CD14-positive monocyte (primary cell): ENCODE results near the gene COL12A1. TPM values are rescaled to one million over a fixed set of nuclear protein-coding genes. Genes with fewer than 3 reads are reported as not detected.

Source experiments
- DNase-seq, 3 donors: peaks; one replicate each; pipeline ENCODE4 v3.0.0-alpha.2; 2011 to 2022
- H2AFZ ChIP-seq: 2 replicates; pipeline ENCODE4 v1.6.0; 2012; ENCODE audit warnings: mild to moderate bottlenecking, low read depth, low read length, inconsistent platforms; ENCODE audit not compliant: insufficient read depth, poor library complexity, severe bottlenecking
- H3K27ac ChIP-seq, 2 donors: 1 replicate in 1 of 2; 2 replicates in 1 of 2; pipeline ENCODE4 v1.5.1; 2012 to 2013; ENCODE audit warnings: low read length in 2 of 2, control low read depth in 1 of 2, inconsistent platforms in 1 of 2, low read depth in 1 of 2, mild to moderate bottlenecking in 1 of 2
- H3K27me3 ChIP-seq, 2 donors: one replicate each; pipeline versions ENCODE4 v1.6.0 to v1.6.1; 2011 to 2013; ENCODE audit warnings: low read length in 2 of 2; ENCODE audit not compliant: control insufficient read depth in 2 of 2, insufficient read depth in 2 of 2
- H3K36me3 ChIP-seq, 2 donors: replicated peaks in 1 of 2; 1 replicate in 1 of 2; 2 replicates in 1 of 2; pipeline versions ENCODE4 v1.5.1 to v1.6.1; 2012 to 2013; ENCODE audit warnings: low read length in 2 of 2, control low read depth in 1 of 2, inconsistent platforms in 1 of 2, mild to moderate bottlenecking in 1 of 2; ENCODE audit not compliant: insufficient read depth in 2 of 2, control insufficient read depth in 1 of 2
- H3K4me1 ChIP-seq, 2 donors: 1 replicate in 1 of 2; 2 replicates in 1 of 2; pipeline versions ENCODE4 v1.5.1 to v1.6.1; 2012 to 2013; ENCODE audit warnings: low read length in 2 of 2, control low read depth in 1 of 2, inconsistent platforms in 1 of 2, mild to moderate bottlenecking in 1 of 2, moderate library complexity in 1 of 2; ENCODE audit not compliant: insufficient read depth in 2 of 2, control insufficient read depth in 1 of 2
- H3K4me2 ChIP-seq: replicated peaks from 2 replicates; pipeline ENCODE3; 2012; ENCODE audit warnings: low read length, moderate library complexity, mild to moderate bottlenecking; ENCODE audit not compliant: poor library complexity, severe bottlenecking; ENCODE audit errors: extremely low read depth
- H3K4me3 ChIP-seq, 3 experiments: fragments of 200-600 bp in 1 of 3; sonication (generic) in 1 of 3; replicated peaks in 1 of 3; 1 replicate in 2 of 3; 2 replicates in 1 of 3; pipeline ENCODE4 v1.5.1; 2011 to 2013; ENCODE audit warnings: low read length in 3 of 3, mild to moderate bottlenecking in 3 of 3, control low read depth in 2 of 3, low read depth in 2 of 3, inconsistent platforms in 1 of 3, moderate library complexity in 1 of 3
- H3K79me2 ChIP-seq: 2 replicates; pipeline ENCODE4 v1.6.0; 2012; ENCODE audit warnings: mild to moderate bottlenecking, control low read depth, inconsistent platforms, low read length, moderate library complexity; ENCODE audit not compliant: insufficient read depth
- H3K9ac ChIP-seq: 2 replicates; pipeline ENCODE4 v1.6.0; 2017; ENCODE audit warnings: low read length, mild to moderate bottlenecking; ENCODE audit not compliant: insufficient read depth, poor library complexity, severe bottlenecking
- H3K9me3 ChIP-seq, 2 donors: replicated peaks in 1 of 2; 1 replicate in 1 of 2; 2 replicates in 1 of 2; pipeline versions ENCODE4 v1.5.1 to v1.6.1; 2012 to 2013; ENCODE audit warnings: low read length in 2 of 2, control low read depth in 1 of 2; ENCODE audit not compliant: control insufficient read depth in 1 of 2, insufficient read depth in 1 of 2
- H4K20me1 ChIP-seq: 2 replicates; pipeline ENCODE4 v1.6.0; 2012; ENCODE audit warnings: mild to moderate bottlenecking, low read length, control low read depth, moderate library complexity; ENCODE audit not compliant: insufficient read depth
- H3K27ac Mint-ChIP-seq, 7 donors: one replicate each; pipeline ENCODE4 v1.8.0; 2020; ENCODE audit warnings: mild to moderate bottlenecking in 7 of 7, mixed read lengths in 7 of 7, moderate library complexity in 6 of 7, inconsistent platforms in 2 of 7
- H3K27me3 Mint-ChIP-seq, 3 donors: one replicate each; pipeline ENCODE4 v1.8.0; 2021 to 2022; ENCODE audit warnings: low read depth in 3 of 3, mild to moderate bottlenecking in 3 of 3, mixed read lengths in 3 of 3, moderate library complexity in 3 of 3, inconsistent platforms in 1 of 3
- H3K36me3 Mint-ChIP-seq, 2 donors: one replicate each; pipeline ENCODE4 v1.8.0; 2020; ENCODE audit warnings: mixed read lengths in 2 of 2, inconsistent platforms in 1 of 2, mild to moderate bottlenecking in 1 of 2
- H3K4me1 Mint-ChIP-seq: one replicate; pipeline ENCODE4 v1.8.0; 2020; ENCODE audit warnings: mild to moderate bottlenecking, mixed read lengths
- H3K4me3 Mint-ChIP-seq, 2 donors: one replicate each; pipeline ENCODE4 v1.8.0; 2020; ENCODE audit warnings: mild to moderate bottlenecking in 2 of 2, mixed read lengths in 2 of 2, moderate library complexity in 1 of 2
- H3K9me3 Mint-ChIP-seq, 7 donors: one replicate each; pipeline ENCODE4 v1.8.0; 2020 to 2022; ENCODE audit warnings: mixed read lengths in 7 of 7, mild to moderate bottlenecking in 6 of 7, moderate library complexity in 6 of 7, inconsistent platforms in 2 of 7
- CTCF ChIP-seq: fragments of 200-600 bp; IDR thresholded peaks from one replicate; pipeline ENCODE4 v1.8.0; 2022; ENCODE audit warnings: antibody characterized with exemption, mild to moderate bottlenecking
- WGBS: methylation state at CpG from one replicate; pipeline ENCODE4 v1.1.5; 2013; ENCODE audit warnings: missing lambda C conversion rate; ENCODE audit not compliant: insufficient coverage; 5-methylcytosine and 5-hydroxymethylcytosine counted together
- intact Hi-C, 2 donors: fragments of 100-400 bp; cut with micrococcal nuclease; formaldehyde crosslinking; loops; one replicate each; pipeline versions ENCODE4 v1.15.0 to v1.15.1; 2023
- polyA plus RNA-seq, 3 donors: library from polyadenylated mRNA; depleted of rRNA in 1 of 3; unstranded in 2 of 3; stranded (reverse) in 1 of 3; fragments of 300-500 nt in 2 of 3; fragments of >200 nt in 1 of 3; fragmentation: Illumina TruSeq in 2 of 3; gene quantifications; 1 replicate in 2 of 3; 2 replicates in 1 of 3; pipeline ENCODE4 v1.2.3, GENCODE V29; 2012 to 2021

COL12A1 gene
- polyA plus RNA-seq, 3 donors, result not detected

- 87% methylated on average over 3 of the region's 5 CpGs for WGBS
- H3K9me3 Mint-ChIP-seq, result peaks cover 0 to 4% (median 2%) of the 10 kb centered on the region in 7 donors
- no peaks in the 10 kb centered on the region for H3K36me3 ChIP-seq
- no peak overlapping the region for H3K4me3 ChIP-seq
- H3K36me3 Mint-ChIP-seq, result no peaks in the 10 kb centered on the region
- H3K79me2 ChIP-seq, result no peaks in the 10 kb centered on the region
- H3K9me3 ChIP-seq, result no peaks in the 10 kb centered on the region
- H3K4me3 Mint-ChIP-seq, result no peak overlapping the region
- no peak overlapping the region for H3K27ac ChIP-seq
- H3K4me1 ChIP-seq, result no peaks in the 10 kb centered on the region
- peaks cover 0 to 2% (median 0%) of the 10 kb centered on the region in 3 donors for H3K27me3 Mint-ChIP-seq
- no peak for TF ChIP-seq CTCF
- no peak overlapping the region for H3K4me2 ChIP-seq
- no peak for DNase-seq
- no peaks in the 10 kb centered on the region for H4K20me1 ChIP-seq
- no peak overlapping the region for H3K27ac Mint-ChIP-seq
- no peak overlapping the region for H2AFZ ChIP-seq
- no peak overlapping the region for H3K9ac ChIP-seq
- no peaks in the 10 kb centered on the region for H3K27me3 ChIP-seq
- intact Hi-C loops, result no loop called here
- H3K4me1 Mint-ChIP-seq, result no peaks in the 10 kb centered on the region
Measured at GRCh38 chr6:75183099-75183541, 22.7 kb downstream of the COL12A1 start.

GRCh38 chr6:75180864-75181263 is 25.0 kb downstream of the COL12A1 start:
- Histone ChIP-seq H3K9ac (no peak overlapping the region), H3K36me3 (no peaks in the 10 kb centered on the region), H3K4me1 (no peaks in the 10 kb centered on the region), H3K27me3 (no peaks in the 10 kb centered on the region), H3K79me2 (no peaks in the 10 kb centered on the region), H3K4me3 (no peak overlapping the region), H4K20me1 (no peaks in the 10 kb centered on the region), H3K4me2 (no peak overlapping the region), H2AFZ (no peak overlapping the region), H3K27ac (no peak overlapping the region), H3K9me3 (no peaks in the 10 kb centered on the region)
- intact Hi-C loops, result no loop called here
- Mint-ChIP-seq H3K4me3 (no peak overlapping the region), H3K9me3 (peaks cover 0 to 3% (median 1%) of the 10 kb centered on the region in 7 donors), H3K36me3 (no peaks in the 10 kb centered on the region), H3K27ac (no peak overlapping the region), H3K4me1 (no peaks in the 10 kb centered on the region), H3K27me3 (peaks cover 0 to 2% (median 0%) of the 10 kb centered on the region in 3 donors)
- no peak for TF ChIP-seq CTCF
- no CpG with 5 or more reads among the region's 5 CpGs for WGBS
- DNase-seq, result no peak
